ENCODE results near the gene BTBD9. TPM values are rescaled to one million over a fixed set of nuclear protein-coding genes. Genes with fewer than 3 reads are reported as not detected.

BTBD9 gene
- total RNA-seq, 1 donor from 2014 or later: 10.3 TPM

GRCh38 chr6:38164131-38164481 is 475.6 kb downstream of the BTBD9 start:
- Histone ChIP-seq H3K27ac (ENCODE audit: low read depth, low read length) (no peak overlapping the region), H3K79me2 (ENCODE audit: insufficient read depth, low read length) (no peaks in the 10 kb centered on the region), H3K4me1 (ENCODE audit: insufficient read depth, low read length) (no peaks in the 10 kb centered on the region), H3K27me3 (ENCODE audit: insufficient read depth, low read length) (no peaks in the 10 kb centered on the region), H3K4me2 (ENCODE audit: low read length) (no peak overlapping the region), H3K4me3 (ENCODE audit: insufficient read depth, low read depth, low read length) (no peak overlapping the region), H3K36me3 (ENCODE audit: insufficient read depth, low read length) (no peaks in the 10 kb centered on the region), H3K9ac (ENCODE audit: low read length) (no peak overlapping the region), H4K20me1 (ENCODE audit: insufficient read depth, low read length) (no peaks in the 10 kb centered on the region), H3K9me3 (ENCODE audit: insufficient read depth, low read depth, low read length) (no peaks in the 10 kb centered on the region), H2AFZ (ENCODE audit: low read depth, low read length) (no peak overlapping the region)
- DNase-seq (ENCODE audit: low read depth) (no peak), FAIRE-seq (no peak)
- Mint-ChIP-seq H3K36me3 (ENCODE audit: low read depth, unreplicated experiment) (peaks cover 6% of the 10 kb centered on the region), H3K4me1 (ENCODE audit: low read depth, unreplicated experiment) (peaks cover 3% of the 10 kb centered on the region), H3K4me3 (ENCODE audit: unreplicated experiment) (no peak overlapping the region), H3K27me3 (ENCODE audit: low read depth, unreplicated experiment) (no peaks in the 10 kb centered on the region), H3K9me3 (ENCODE audit: unreplicated experiment) (peaks cover 3% of the 10 kb centered on the region), H3K27ac (ENCODE audit: unreplicated experiment) (no peak overlapping the region)
- no peak for TF ChIP-seq CTCF (IDR thresholded peaks at IDR 0.05; ENCODE audit: insufficient read depth, low read depth, low read length)
- no peak for TF ChIP-seq EZH2 (IDR thresholded peaks at IDR 0.05; ENCODE audit: insufficient read depth, low read length)

GRCh38 chr6:38163186-38164130 is 476.3 kb downstream of the BTBD9 start:
- Histone ChIP-seq H3K27ac (ENCODE audit: low read depth, low read length) (no peak overlapping the region), H3K4me3 (ENCODE audit: insufficient read depth, low read depth, low read length) (no peak overlapping the region), H3K4me1 (ENCODE audit: insufficient read depth, low read length) (no peaks in the 10 kb centered on the region), H3K27me3 (ENCODE audit: insufficient read depth, low read length) (no peaks in the 10 kb centered on the region), H3K36me3 (ENCODE audit: insufficient read depth, low read length) (no peaks in the 10 kb centered on the region), H3K4me2 (ENCODE audit: low read length) (no peak overlapping the region), H4K20me1 (ENCODE audit: insufficient read depth, low read length) (peaks cover 5% of the 10 kb centered on the region), H3K9ac (ENCODE audit: low read length) (no peak overlapping the region), H2AFZ (ENCODE audit: low read depth, low read length) (no peak overlapping the region), H3K79me2 (ENCODE audit: insufficient read depth, low read length) (no peaks in the 10 kb centered on the region), H3K9me3 (ENCODE audit: insufficient read depth, low read depth, low read length) (no peaks in the 10 kb centered on the region)
- no peak for DNase-seq (ENCODE audit: low read depth)
- Mint-ChIP-seq H3K36me3 (ENCODE audit: low read depth, unreplicated experiment) (peaks cover 6% of the 10 kb centered on the region), H3K27me3 (ENCODE audit: low read depth, unreplicated experiment) (no peaks in the 10 kb centered on the region), H3K4me3 (ENCODE audit: unreplicated experiment) (no peak overlapping the region), H3K4me1 (ENCODE audit: low read depth, unreplicated experiment) (peaks cover 3% of the 10 kb centered on the region), H3K9me3 (ENCODE audit: unreplicated experiment) (peaks cover 3% of the 10 kb centered on the region), H3K27ac (ENCODE audit: unreplicated experiment) (no peak overlapping the region)
- TF ChIP-seq EZH2 (IDR thresholded peaks at IDR 0.05; ENCODE audit: insufficient read depth, low read length): no peak
- TF ChIP-seq CTCF (IDR thresholded peaks at IDR 0.05; ENCODE audit: insufficient read depth, low read depth, low read length): no peak
- FAIRE-seq: no peak
